Mesenchymal stem cell (in vitro differentiated cells and primary cell): Measurements from ENCODE around the gene SH2D7.
A peak's percentile ranks its signal among the peaks of the same experiment; 100 is the strongest.
"Not testable (repeated sequence)": the region's sequence is repeated elsewhere in the genome, so short reads cannot be mapped to it uniquely, and the experiment has no call there.

Experiments used
- DNase-seq: peaks from one replicate; pipeline ENCODE4 v3.0.0-alpha.2; 2013
- H2AFZ ChIP-seq: one replicate; pipeline ENCODE4 v1.6.1; 2013; ENCODE audit warnings: low read depth, mild to moderate bottlenecking, control low read depth, inconsistent platforms, low read length, moderate library complexity
- H2AK5ac ChIP-seq: 2 replicates; pipeline ENCODE4 v1.6.1; 2013; ENCODE audit warnings: low read length, moderate library complexity, mild to moderate bottlenecking, inconsistent platforms; ENCODE audit not compliant: severe bottlenecking
- H2BK120ac ChIP-seq: one replicate; pipeline ENCODE4 v1.6.1; 2013; ENCODE audit warnings: low read depth, mild to moderate bottlenecking, inconsistent platforms, low read length, moderate library complexity
- H2BK12ac ChIP-seq, 2 experiments: one replicate each; pipeline ENCODE4 v1.6.1; 2013; ENCODE audit warnings: inconsistent platforms in 2 of 2, low read length in 2 of 2, mild to moderate bottlenecking in 2 of 2, moderate library complexity in 2 of 2, control low read depth in 1 of 2
- H2BK15ac ChIP-seq: one replicate; pipeline ENCODE4 v1.6.1; 2013; ENCODE audit warnings: mild to moderate bottlenecking, low read depth, inconsistent platforms; ENCODE audit not compliant: poor library complexity, severe bottlenecking
- H2BK5ac ChIP-seq: 2 replicates; pipeline ENCODE4 v1.6.1; 2013; ENCODE audit warnings: low read depth, mild to moderate bottlenecking, low read length, control low read depth, inconsistent platforms; ENCODE audit not compliant: poor library complexity, severe bottlenecking
- H3K14ac ChIP-seq, 2 experiments: one replicate each; pipeline ENCODE4 v1.6.1; 2013; ENCODE audit warnings: inconsistent platforms in 2 of 2, low read length in 2 of 2, control low read depth in 1 of 2, mild to moderate bottlenecking in 1 of 2, moderate library complexity in 1 of 2
- H3K18ac ChIP-seq, 2 experiments: one replicate each; pipeline ENCODE4 v1.6.1; 2013; ENCODE audit warnings: inconsistent platforms in 2 of 2, low read length in 2 of 2, control low read depth in 1 of 2, low read depth in 1 of 2, mild to moderate bottlenecking in 1 of 2
- H3K23ac ChIP-seq, 2 experiments: one replicate each; pipeline ENCODE4 v1.6.1; 2013; ENCODE audit warnings: inconsistent platforms in 2 of 2, low read length in 2 of 2, mild to moderate bottlenecking in 2 of 2, moderate library complexity in 2 of 2, control low read depth in 1 of 2
- H3K27ac ChIP-seq: 2 replicates; pipeline ENCODE4 v1.5.1; 2013; ENCODE audit warnings: mild to moderate bottlenecking, moderate library complexity, low read length, control low read depth, inconsistent platforms; ENCODE audit not compliant: poor library complexity, severe bottlenecking
- H3K27me3 ChIP-seq, 2 experiments: 2 replicates each; pipeline versions ENCODE4 v1.6.1 to v1.7.0; 2013; ENCODE audit warnings: low read length in 2 of 2, mild to moderate bottlenecking in 2 of 2, moderate library complexity in 2 of 2, control low read depth in 1 of 2, inconsistent platforms in 1 of 2; ENCODE audit not compliant: control insufficient read depth in 1 of 2, insufficient read depth in 1 of 2
- H3K36me3 ChIP-seq, 2 experiments: 2 replicates each; pipeline versions ENCODE4 v1.6.1 to v1.7.0; 2013; ENCODE audit warnings: low read length in 2 of 2, control low read depth in 1 of 2, inconsistent platforms in 1 of 2, low read depth in 1 of 2, mild to moderate bottlenecking in 1 of 2; ENCODE audit not compliant: insufficient read depth in 2 of 2, control insufficient read depth in 1 of 2
- H3K4ac ChIP-seq, 2 experiments: one replicate each; pipeline ENCODE4 v1.6.1; 2013; ENCODE audit warnings: inconsistent platforms in 2 of 2, low read length in 2 of 2, mild to moderate bottlenecking in 2 of 2, moderate library complexity in 2 of 2, control low read depth in 1 of 2, low read depth in 1 of 2
- H3K4me1 ChIP-seq: 2 replicates; pipeline ENCODE4 v1.6.1; 2013; ENCODE audit warnings: low read depth, low read length, control low read depth; ENCODE audit not compliant: control insufficient read depth, insufficient read depth
- H3K4me2 ChIP-seq: 2 replicates; pipeline ENCODE4 v1.6.1; 2013; ENCODE audit warnings: low read length, mild to moderate bottlenecking, inconsistent platforms; ENCODE audit not compliant: poor library complexity, severe bottlenecking
- H3K4me3 ChIP-seq, 2 experiments: 2 replicates each; pipeline versions ENCODE4 v1.5.1 to v1.7.0; 2013; ENCODE audit warnings: low read length in 2 of 2, mild to moderate bottlenecking in 2 of 2, control low read depth in 1 of 2, low read depth in 1 of 2; ENCODE audit not compliant: insufficient read depth in 1 of 2
- H3K79me1 ChIP-seq: replicated peaks from 2 replicates; pipeline ENCODE4 v1.6.1; 2013; ENCODE audit warnings: mild to moderate bottlenecking, control low read depth, low read length, inconsistent platforms; ENCODE audit not compliant: poor library complexity, severe bottlenecking
- H3K9ac ChIP-seq: 2 replicates; pipeline ENCODE4 v1.7.0; 2013; ENCODE audit warnings: mild to moderate bottlenecking, low read length, moderate library complexity
- H3K9me3 ChIP-seq: 2 replicates; pipeline ENCODE4 v1.7.0; 2013; ENCODE audit warnings: mild to moderate bottlenecking, low read length; ENCODE audit not compliant: control insufficient read depth
- H4K8ac ChIP-seq: one replicate; pipeline ENCODE4 v1.6.1; 2013; ENCODE audit warnings: inconsistent platforms, mild to moderate bottlenecking, low read length, moderate library complexity
- H4K91ac ChIP-seq: one replicate; pipeline ENCODE4 v1.6.1; 2013; ENCODE audit warnings: mild to moderate bottlenecking, low read length, inconsistent platforms
- WGBS: methylation state at CpG from one replicate; pipeline ENCODE4 v1.1.7; 2013; ENCODE audit warnings: mixed read lengths; 5-methylcytosine and 5-hydroxymethylcytosine counted together

Gene SH2D7

DNA sequence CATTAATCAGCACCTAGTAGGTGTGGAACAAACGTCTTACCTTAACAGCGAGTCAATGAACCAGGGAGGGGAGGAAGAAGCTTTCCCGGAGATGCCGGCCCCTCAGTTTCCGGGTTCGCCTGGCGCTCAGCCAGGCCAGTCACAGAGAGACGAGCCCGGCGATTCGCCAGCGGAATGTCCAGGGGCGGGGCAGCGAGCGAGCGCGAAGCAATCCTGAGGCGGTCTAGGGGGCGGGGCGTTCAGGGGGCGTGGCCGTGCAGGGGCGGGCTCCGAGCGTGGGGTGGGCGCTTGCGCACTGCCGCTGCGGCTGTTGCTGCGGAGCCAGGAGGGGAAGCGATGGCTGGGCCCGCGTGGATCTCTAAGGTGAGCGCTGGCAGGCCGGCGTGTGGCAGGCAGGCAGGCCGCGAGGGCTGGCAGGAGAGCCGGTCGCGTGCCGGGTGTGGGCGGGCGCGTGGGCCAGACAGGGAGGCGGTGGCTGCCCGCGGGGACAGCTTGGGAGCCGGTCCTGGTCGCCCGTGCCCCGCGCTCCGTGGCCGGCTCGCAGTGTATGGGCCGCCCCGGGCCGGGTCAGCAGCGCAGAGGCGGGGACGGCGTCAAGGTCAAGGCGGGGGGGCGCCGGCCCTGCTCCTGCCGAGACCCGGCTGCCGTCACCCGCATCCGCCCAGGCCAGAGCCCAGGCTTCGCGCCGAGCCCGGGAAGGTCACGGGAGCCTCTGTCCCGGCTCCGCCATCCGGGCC lies 56.9 kb downstream of the SH2D7 start, which contains the start of gene IDH3A:
Gene IDH3A (plus strand): TSS at position 295 of the 737 bp plus-strand sequence. CDS start 42 bp downstream, at position 337.
- Histone ChIP-seq H3K4me2 (peak within 1 kb of the TSS; percentile 93), H3K36me3 (no peaks in the 10 kb centered on the region)

GRCh38 chr15:78149805-78150751 lies 57.7 kb downstream of the SH2D7 start:
- Histone ChIP-seq H2BK12ac (no peak overlapping the region), H4K8ac (peak overlapping the region; percentile 31), H3K14ac (peak overlapping the region in 1 of 2 experiments; percentile 95), H3K9me3 (no peaks in the 10 kb centered on the region), H3K36me3 (no peaks in the 10 kb centered on the region), H3K27me3 (no peaks in the 10 kb centered on the region), H2AK5ac (no peak overlapping the region), H3K27ac (no peak overlapping the region), H3K4me1 (peaks cover 5% of the 10 kb centered on the region), H2BK120ac (peak overlapping the region; percentile 54), H2BK15ac (no peak overlapping the region), H2AFZ (peak overlapping the region; percentile 72), H2BK5ac (no peak overlapping the region), H3K79me1 (peaks cover 20% of the 10 kb centered on the region), H3K23ac (no peak overlapping the region), H3K4me2 (peak overlapping the region; percentile 93), H3K9ac (peak overlapping the region; percentile 87), H3K4ac (peak overlapping the region; percentile 68 to 71), H3K18ac (no peak overlapping the region), H4K91ac (peak overlapping the region; percentile 29), H3K4me3 (peak overlapping the region; percentile 81 to 87)
- DNase-seq: peak; percentile 28
- WGBS: 8% methylated on average over 18 of the region's 20 CpGs

More for the DNA sequence above, 56.9 kb downstream of the SH2D7 start, which contains the start of gene IDH3A:
- H2AFZ ChIP-seq: peak within 1 kb of the TSS; percentile 72
- H2AK5ac ChIP-seq: peak within 1 kb of the TSS; percentile 60
- peak within 1 kb of the TSS; percentile 52 for H3K27ac ChIP-seq
- no peaks in the 10 kb centered on the region for H3K9me3 ChIP-seq
- H3K18ac ChIP-seq: peak within 1 kb of the TSS; percentile 58 to 84
- H2BK120ac ChIP-seq: peak within 1 kb of the TSS; percentile 54
- DNase-seq: peak; percentile 95
- H3K4me1 ChIP-seq: peaks cover 5% of the 10 kb centered on the region
- no peaks in the 10 kb centered on the region for H3K27me3 ChIP-seq
- peak within 1 kb of the TSS in 1 of 2 experiments; percentile 95 for H3K14ac ChIP-seq
- peak within 1 kb of the TSS; percentile 98 for H3K9ac ChIP-seq
- peak within 1 kb of the TSS; percentile 81 to 87 for H3K4me3 ChIP-seq
- peak within 1 kb of the TSS; percentile 43 for H4K91ac ChIP-seq
- peak within 1 kb of the TSS; percentile 68 to 71 for H3K4ac ChIP-seq
- peak within 1 kb of the TSS; percentile 28 to 65 for H2BK12ac ChIP-seq
- peak within 1 kb of the TSS; percentile 31 for H4K8ac ChIP-seq
- peak within 1 kb of the TSS in 1 of 2 experiments; percentile 98 for H3K23ac ChIP-seq
- peak within 1 kb of the TSS; percentile 78 for H2BK15ac ChIP-seq
- 0% methylated on average over 60 of the region's 79 CpGs for WGBS
- H3K79me1 ChIP-seq: peaks cover 17% of the 10 kb centered on the region
- H2BK5ac ChIP-seq: no peak within 1 kb of the TSS

DNA sequence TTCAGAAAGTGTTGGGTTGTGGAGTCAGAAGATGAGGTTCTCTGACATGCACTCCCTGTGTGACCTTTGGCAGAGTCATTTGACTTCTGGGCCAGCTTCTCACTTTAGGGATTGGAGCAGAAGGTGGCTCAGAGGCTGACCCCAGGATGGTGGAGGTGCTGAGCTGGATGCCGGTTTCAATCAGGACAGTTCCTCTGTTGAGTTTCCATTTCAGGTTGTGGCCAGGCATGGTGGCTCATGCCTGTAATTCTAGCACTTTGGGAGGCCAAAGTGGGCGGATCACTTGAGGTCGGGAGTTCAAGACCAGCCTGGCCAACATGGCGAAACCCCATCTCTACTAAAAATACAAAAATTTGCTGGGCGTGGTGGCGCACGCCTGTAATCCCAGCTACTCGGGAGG lies 58.7 kb downstream of the SH2D7 start:
- peak overlapping the region; percentile 87 for H3K9ac ChIP-seq
- H3K18ac ChIP-seq, H2BK5ac ChIP-seq, H4K91ac ChIP-seq, H2AFZ ChIP-seq, H4K8ac ChIP-seq, H3K27me3 ChIP-seq, DNase-seq, H2BK120ac ChIP-seq, H2BK12ac ChIP-seq, H3K14ac ChIP-seq, H3K36me3 ChIP-seq, H3K4me1 ChIP-seq, H3K4me2 ChIP-seq, H3K4me3 ChIP-seq, H2BK15ac ChIP-seq, H3K23ac ChIP-seq, H3K27ac ChIP-seq, H3K4ac ChIP-seq, H3K9me3 ChIP-seq, H2AK5ac ChIP-seq: not testable (repeated sequence)
- 95% methylated on average over 8 of the region's 8 CpGs for WGBS
- peaks cover 20% of the 10 kb centered on the region for H3K79me1 ChIP-seq
